Activated B cell treated with CpG ODN at 0.5 μM for 24 hours (primary cell): ENCODE data around the gene AHNAK2. TPM values are rescaled to one million over a fixed set of nuclear protein-coding genes. Genes with fewer than 3 reads are reported as not detected.
"Not testable (repeated sequence)": the region's sequence is repeated elsewhere in the genome, so short reads cannot be mapped to it uniquely, and the experiment has no call there.

Source experiments
- ATAC-seq: fragments of 200-7000 bp; cut with Tn5 transposase; one replicate; pipeline ENCODE4 v1.10.0; 2021; ENCODE audit warnings: low read depth, mild to moderate bottlenecking, moderate library complexity
- CTCF ChIA-PET: fragments of 350-600 bp; sonication (Branson Sonifier 250); formaldehyde crosslinking; loops from one replicate; lab custom pipeline; 2021; ENCODE audit warnings: antibody characterized with exemption; lab: Charles Lee
- POLR2A ChIA-PET: fragments of 350-600 bp; sonication (Branson Sonifier 250); formaldehyde crosslinking; loops from one replicate; lab custom pipeline; 2021; ENCODE audit warnings: antibody characterized with exemption; lab: Charles Lee
- DNase-seq: peaks from one replicate; pipeline ENCODE4 v3.0.0; 2022
- H3K27ac Mint-ChIP-seq: one replicate; pipeline ENCODE4 v1.8.0; 2020; ENCODE audit warnings: mixed read lengths
- H3K27me3 Mint-ChIP-seq: one replicate; pipeline ENCODE4 v1.8.0; 2021; ENCODE audit warnings: mixed read lengths
- H3K36me3 Mint-ChIP-seq: one replicate; pipeline ENCODE4 v1.8.0; 2021; ENCODE audit warnings: low read depth, mixed read lengths
- H3K4me1 Mint-ChIP-seq: one replicate; pipeline ENCODE4 v1.8.0; 2021; ENCODE audit warnings: mixed read lengths
- H3K4me3 Mint-ChIP-seq: one replicate; pipeline ENCODE4 v1.8.0; 2020; ENCODE audit warnings: mild to moderate bottlenecking, mixed read lengths
- H3K9me3 Mint-ChIP-seq: one replicate; pipeline ENCODE4 v1.8.0; 2020; ENCODE audit warnings: mixed read lengths
- CTCF ChIP-seq: fragments of 200-600 bp; IDR thresholded peaks from one replicate; pipeline ENCODE4 v1.8.0; 2022; ENCODE audit warnings: antibody characterized with exemption, mild to moderate bottlenecking
- intact Hi-C: fragments of 100-400 bp; cut with micrococcal nuclease; formaldehyde crosslinking; loops from one replicate; pipeline ENCODE4 v1.15.1; 2024
- total RNA-seq: library from RNA; stranded (reverse); gene quantifications from 2 replicates; pipeline ENCODE4 v1.2.3, GENCODE V29; 2022

Gene AHNAK2
- total RNA-seq, 1 donor from 2014 or later = not detected

GRCh38 chr14:104913435-104913834, 64.7 kb downstream of the AHNAK2 start:
- TF ChIP-seq CTCF = no peak
- Mint-ChIP-seq H3K36me3 (no peaks in the 10 kb centered on the region), H3K27me3 (no peaks in the 10 kb centered on the region), H3K27ac (no peak overlapping the region), H3K9me3 (peaks cover 8% of the 10 kb centered on the region), H3K4me3 (no peak overlapping the region), H3K4me1 (no peaks in the 10 kb centered on the region)
- ChIA-PET CTCF (no interaction called here), POLR2A (interaction anchor here (0.6 kb wide), 1 partner anchor 75 kb away, joined by 7 read pairs; no protein-coding TSS in a partner anchor)
- intact Hi-C loops = no loop called here
- ATAC-seq (no peak), DNase-seq (no peak)

GRCh38 chr14:104912053-104912452, 66.1 kb downstream of the AHNAK2 start:
- H3K36me3 Mint-ChIP-seq = no peaks in the 10 kb centered on the region

GRCh38 chr14:104908303-104908702, 69.9 kb downstream of the AHNAK2 start:
- Mint-ChIP-seq H3K36me3 (no peaks in the 10 kb centered on the region), H3K27ac (no peak overlapping the region), H3K27me3 (peaks cover 19% of the 10 kb centered on the region), H3K4me3 (no peak overlapping the region), H3K9me3 (peaks cover 12% of the 10 kb centered on the region), H3K4me1 (peaks cover 10% of the 10 kb centered on the region)
- CTCF ChIA-PET = no interaction called here
- TF ChIP-seq CTCF = no peak
- intact Hi-C loops = no loop called here
- ATAC-seq = no peak
- POLR2A ChIA-PET = interaction anchor here (1.4 kb wide), 1 partner anchor 8 kb away, joined by 3 read pairs; no protein-coding TSS in a partner anchor
- no peak for DNase-seq

More at GRCh38 chr14:104912053-104912452, 66.1 kb downstream of the AHNAK2 start:
- H3K27me3 Mint-ChIP-seq = peaks cover 7% of the 10 kb centered on the region
- POLR2A ChIA-PET = interaction anchor here (1.2 kb wide), 1 partner anchor 13 kb away, joined by 5 read pairs; the partner anchor contains the start of gene PLD4
- ATAC-seq (no peak), DNase-seq (no peak)
- TF ChIP-seq CTCF = no peak
- H3K4me3 Mint-ChIP-seq = no peak overlapping the region
- intact Hi-C loops = no loop called here
- H3K4me1 Mint-ChIP-seq = no peaks in the 10 kb centered on the region
- H3K9me3 Mint-ChIP-seq = peaks cover 12% of the 10 kb centered on the region
- CTCF ChIA-PET = interaction anchor here (1.3 kb wide), 1 partner anchor 11 kb away, joined by 3 read pairs; no protein-coding TSS in a partner anchor
- no peak overlapping the region for H3K27ac Mint-ChIP-seq

- intact Hi-C loops, H3K4me3 Mint-ChIP-seq, H3K27ac Mint-ChIP-seq, H3K4me1 Mint-ChIP-seq, H3K9me3 Mint-ChIP-seq, H3K36me3 Mint-ChIP-seq, ATAC-seq, DNase-seq: not testable (repeated sequence)
- H3K27me3 Mint-ChIP-seq = peaks cover 19% of the 10 kb centered on the region
- CTCF ChIA-PET = interaction anchor here (0.7 to 1.3 kb wide), 2 partner anchors 28 to 631 kb away, joined by 3 to 5 read pairs; no protein-coding TSS in a partner anchor
- POLR2A ChIA-PET = interaction anchor here (1.3 to 1.4 kb wide), 2 partner anchors 17 to 20 kb away, joined by 4 to 5 read pairs; no protein-coding TSS in a partner anchor
These were observed 72.6 kb downstream of the AHNAK2 start for GRCh38 chr14:104905579-104905933.

- H3K4me1 Mint-ChIP-seq, intact Hi-C loops, H3K36me3 Mint-ChIP-seq, H3K27ac Mint-ChIP-seq, ATAC-seq, DNase-seq, H3K9me3 Mint-ChIP-seq: not testable (repeated sequence)
- ChIA-PET POLR2A (interaction anchor here (1.3 to 1.4 kb wide), 2 partner anchors 18 to 21 kb away, joined by 4 to 5 read pairs; no protein-coding TSS in a partner anchor), CTCF (interaction anchor here (1.3 kb wide), 1 partner anchor 28 kb away, joined by 3 read pairs; no protein-coding TSS in a partner anchor)
- H3K27me3 Mint-ChIP-seq = peaks cover 19% of the 10 kb centered on the region
- H3K4me3 Mint-ChIP-seq = peak overlapping the region; percentile 24
These were observed 73.3 kb downstream of the AHNAK2 start for GRCh38 chr14:104904650-104905578.

- peaks cover 19% of the 10 kb centered on the region for H3K27me3 Mint-ChIP-seq
- ATAC-seq (no peak), DNase-seq (no peak)
- intact Hi-C loops = no loop called here
- peaks cover 4% of the 10 kb centered on the region for H3K9me3 Mint-ChIP-seq
- POLR2A ChIA-PET = interaction anchor here (1.3 kb wide), 1 partner anchor 22 kb away, joined by 5 read pairs; no protein-coding TSS in a partner anchor
- TF ChIP-seq CTCF = no peak
- H3K36me3 Mint-ChIP-seq = no peaks in the 10 kb centered on the region
- no peak overlapping the region for H3K27ac Mint-ChIP-seq
- no peak overlapping the region for H3K4me3 Mint-ChIP-seq
- H3K4me1 Mint-ChIP-seq = peaks cover 10% of the 10 kb centered on the region
- CTCF ChIA-PET = no interaction called here
These were observed 74.2 kb downstream of the AHNAK2 start for GRCh38 chr14:104903990-104904389.
